Fibroblast of gingiva (primary cell): ENCODE results near the gene MMP27.
"Not testable (repeated sequence)": the region's sequence is repeated elsewhere in the genome, so short reads cannot be mapped to it uniquely, and the experiment has no call there.

Experiments used
- DNase-seq: peaks from one replicate; pipeline ENCODE4 v3.0.0-alpha.2; 2011; ENCODE audit warnings: low read depth

Gene MMP27, protein sequence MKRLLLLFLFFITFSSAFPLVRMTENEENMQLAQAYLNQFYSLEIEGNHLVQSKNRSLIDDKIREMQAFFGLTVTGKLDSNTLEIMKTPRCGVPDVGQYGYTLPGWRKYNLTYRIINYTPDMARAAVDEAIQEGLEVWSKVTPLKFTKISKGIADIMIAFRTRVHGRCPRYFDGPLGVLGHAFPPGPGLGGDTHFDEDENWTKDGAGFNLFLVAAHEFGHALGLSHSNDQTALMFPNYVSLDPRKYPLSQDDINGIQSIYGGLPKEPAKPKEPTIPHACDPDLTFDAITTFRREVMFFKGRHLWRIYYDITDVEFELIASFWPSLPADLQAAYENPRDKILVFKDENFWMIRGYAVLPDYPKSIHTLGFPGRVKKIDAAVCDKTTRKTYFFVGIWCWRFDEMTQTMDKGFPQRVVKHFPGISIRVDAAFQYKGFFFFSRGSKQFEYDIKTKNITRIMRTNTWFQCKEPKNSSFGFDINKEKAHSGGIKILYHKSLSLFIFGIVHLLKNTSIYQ

DNA sequence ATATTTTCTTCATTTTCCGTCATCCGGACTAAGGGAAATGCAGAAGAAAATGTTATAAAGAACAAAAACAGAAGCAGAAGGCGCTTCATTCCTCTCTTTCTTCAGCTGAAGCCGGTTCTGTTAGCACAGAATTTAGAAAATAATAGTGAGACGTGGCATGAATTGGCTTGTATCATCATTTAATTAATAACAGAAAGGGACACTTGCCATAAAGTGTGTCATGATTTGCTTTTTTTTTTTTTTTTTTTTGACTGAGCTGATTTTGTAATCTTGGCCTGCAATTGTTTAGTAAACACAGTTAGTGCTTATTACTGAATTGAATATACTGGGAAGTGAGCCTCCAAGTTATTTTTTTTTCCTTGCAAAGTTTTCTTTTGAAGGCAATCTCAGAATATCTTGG, at the start of gene MMP27:
TSS of gene MMP27 (minus strand) at position 144 of the 400 bp plus-strand sequence. CDS start at position 89, 55 bp downstream.
- DNase-seq, result peak; percentile 61

- DNase-seq, result no peak
These were observed 47.7 kb upstream of the MMP27 start for GRCh38 chr11:102753267-102753666.

- no peak for DNase-seq
These were observed 46.1 kb upstream of the MMP27 start for GRCh38 chr11:102751673-102752072.

DNA sequence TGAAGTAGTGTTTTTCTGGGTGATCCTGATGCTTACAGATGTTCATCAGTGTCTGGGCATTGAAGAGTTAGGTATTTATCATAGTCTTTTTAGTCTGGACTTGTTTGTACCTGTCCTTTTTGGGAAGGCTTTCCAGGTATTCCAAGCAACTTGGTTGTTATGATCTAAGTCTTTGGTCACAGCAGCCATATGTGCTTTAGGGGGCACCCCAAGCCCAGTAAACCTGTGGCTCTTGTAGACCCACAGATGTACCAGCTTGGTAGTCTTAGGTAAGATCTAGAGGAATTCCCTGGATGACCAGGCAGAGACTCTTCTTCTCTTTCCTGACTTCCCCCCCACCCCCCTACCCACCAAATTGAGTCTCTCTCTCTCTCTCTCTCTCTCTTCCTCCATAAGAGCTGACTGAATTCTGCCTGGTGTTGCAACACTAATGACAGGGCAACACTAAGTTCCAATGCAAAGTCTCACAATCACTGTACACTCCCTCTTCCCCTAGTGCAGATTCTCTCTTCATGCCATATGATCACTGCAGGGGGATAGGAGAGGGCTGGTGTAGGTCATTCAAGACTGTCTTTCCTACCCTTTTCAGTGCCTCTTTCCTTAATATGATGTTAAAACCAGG, 43.6 kb upstream of the MMP27 start:
- DNase-seq, result no peak

DNA sequence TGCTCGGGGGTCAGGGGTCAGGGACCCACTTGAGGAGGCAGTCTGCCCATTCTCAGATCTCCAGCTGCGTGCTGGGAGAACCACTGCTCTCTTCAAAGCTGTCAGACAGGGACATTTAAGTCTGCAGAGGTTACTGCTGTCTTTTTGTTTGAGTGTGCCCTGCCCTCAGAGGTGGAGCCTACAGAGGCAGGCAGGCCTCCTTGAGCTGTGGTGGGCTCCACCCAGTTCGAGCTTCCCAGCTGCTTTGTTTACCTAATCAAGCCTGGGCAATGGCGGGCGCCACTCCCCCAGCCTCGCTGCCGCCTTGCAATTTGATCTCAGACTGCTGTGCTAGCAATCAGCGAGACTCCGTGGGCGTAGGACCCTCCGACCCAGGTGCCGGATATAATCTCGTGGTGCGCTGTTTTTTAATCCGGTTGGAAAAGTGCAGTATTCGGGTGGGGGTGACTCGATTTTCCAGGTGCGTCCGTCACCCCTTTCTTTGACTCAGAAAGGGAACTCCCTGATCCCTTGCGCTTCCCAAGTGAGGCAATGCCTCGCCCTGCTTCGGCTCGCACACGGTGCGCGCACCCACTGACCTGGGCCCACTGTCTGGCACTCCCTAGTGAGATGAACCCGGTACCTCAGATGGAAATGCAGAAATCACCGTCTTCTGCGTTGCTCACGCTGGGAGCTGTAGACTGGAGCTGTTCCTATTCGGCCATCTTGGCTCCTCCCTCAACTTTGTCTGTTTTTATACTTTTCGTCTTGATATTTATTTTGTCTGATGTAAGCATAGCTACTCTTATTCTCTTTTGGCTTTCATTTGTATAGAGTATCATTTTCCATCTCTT, 41.4 kb upstream of the MMP27 start:
- DNase-seq, result not testable (repeated sequence)

DNA sequence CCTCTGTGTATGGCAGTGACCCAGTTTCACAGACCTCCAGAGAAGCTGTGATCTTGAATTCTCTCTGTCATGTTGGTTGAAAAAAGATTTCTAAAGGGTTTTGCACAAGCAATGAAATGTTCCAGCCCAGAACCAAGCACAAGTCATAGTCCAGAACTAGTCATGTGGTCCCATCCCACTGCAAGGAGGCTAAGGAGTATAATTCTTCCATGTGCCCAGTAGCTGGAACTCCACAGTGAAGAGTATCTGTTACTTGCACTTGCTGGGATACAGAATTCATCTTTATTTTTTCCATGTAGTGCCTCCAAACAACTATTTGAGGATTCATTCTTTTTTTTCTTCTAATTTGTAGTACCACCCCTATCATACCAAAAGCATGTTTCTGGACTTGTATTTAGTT, 29.1 kb upstream of the MMP27 start:
- no peak for DNase-seq

DNA sequence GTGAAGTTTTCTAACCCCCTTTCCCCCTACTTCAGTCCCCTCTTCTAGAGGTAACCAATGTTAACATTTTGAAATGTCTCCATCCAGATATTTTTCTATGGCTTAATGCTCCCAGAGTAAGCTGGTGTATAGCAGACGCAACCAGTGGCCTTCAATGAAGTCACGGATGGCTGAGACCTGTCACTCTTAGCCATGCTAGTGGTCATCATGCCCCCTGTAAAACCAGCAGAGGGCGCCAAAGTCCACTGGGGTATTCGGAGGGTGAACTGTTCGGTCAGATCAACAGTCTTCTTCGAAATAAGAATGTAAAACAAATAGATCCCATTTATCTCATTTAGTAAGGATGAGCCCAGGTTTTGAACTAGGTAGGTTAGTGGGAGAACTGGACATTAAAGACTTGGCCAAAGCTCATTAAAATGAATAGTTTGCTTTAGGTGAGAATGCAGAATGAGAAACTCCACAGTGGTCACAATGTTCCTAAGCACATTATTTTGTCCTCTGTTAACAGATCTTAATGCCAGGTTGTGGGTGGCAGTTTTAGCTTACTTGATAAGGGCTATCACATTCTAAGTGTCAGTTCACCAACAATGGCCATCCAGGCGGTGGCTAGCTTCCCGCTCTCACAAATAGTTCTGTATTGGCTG, 27.8 kb upstream of the MMP27 start:
- no peak for DNase-seq

DNA sequence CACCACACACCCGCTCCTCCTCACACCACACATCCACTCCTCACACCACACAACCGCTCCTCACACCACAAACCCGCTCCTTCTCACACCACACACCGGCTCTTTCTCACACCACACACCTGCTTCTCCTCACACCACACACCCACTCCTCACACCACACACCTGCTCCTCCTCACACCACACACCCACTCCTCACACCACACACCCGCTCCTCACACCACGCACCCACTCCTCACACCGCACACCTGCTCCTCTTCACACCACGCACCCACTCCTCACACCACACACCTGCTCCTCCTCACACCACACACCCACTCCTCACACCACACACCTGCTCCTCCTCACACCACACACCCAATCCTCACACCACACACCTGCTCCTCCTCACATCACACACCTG, 25.4 kb upstream of the MMP27 start:
- not testable (repeated sequence) for DNase-seq

DNA sequence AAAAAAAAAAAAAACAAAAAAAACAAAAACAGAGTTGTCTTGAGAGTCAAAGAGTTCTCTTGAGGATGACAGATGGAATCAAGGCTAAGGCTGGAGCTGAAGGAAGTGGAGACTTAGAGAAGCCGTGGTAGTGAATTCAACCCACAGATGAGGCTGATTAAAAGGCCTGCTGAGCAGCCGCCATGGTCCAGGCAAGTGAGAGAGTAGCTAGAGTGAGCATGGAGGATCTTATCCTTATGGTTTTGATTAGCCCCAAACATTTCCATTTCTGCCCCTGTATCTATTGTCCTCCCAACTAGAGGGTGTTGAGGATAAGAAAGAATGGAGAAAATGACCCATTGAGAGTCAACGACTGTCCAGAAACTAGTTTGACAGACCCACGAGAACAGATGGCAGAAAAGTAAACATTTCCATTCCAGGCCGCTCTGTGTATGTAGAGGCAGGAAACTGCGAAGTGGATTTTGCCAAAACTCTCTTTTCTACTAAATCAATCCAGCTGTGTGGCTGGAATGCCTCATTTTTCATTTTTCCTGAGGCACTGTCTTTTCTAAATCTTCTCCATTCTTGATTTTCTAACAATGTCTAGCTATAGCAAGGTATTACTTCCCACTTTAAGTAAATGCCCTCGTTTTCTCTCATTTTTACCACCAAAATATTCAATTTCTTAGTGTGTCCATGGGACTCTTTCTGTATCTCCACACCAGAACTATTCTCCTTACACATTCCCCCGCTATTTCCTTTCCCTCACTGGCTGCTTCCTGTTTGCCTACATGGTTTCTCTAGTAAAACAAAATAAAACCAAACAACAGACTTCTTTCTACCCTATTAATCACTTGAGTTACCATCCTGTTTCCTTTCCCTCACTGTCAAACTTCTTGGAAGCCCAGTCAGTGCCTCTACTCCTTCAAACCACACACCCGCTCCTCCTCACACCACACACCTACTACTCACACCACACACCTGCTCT, 24.6 kb upstream of the MMP27 start:
- DNase-seq, result peak; percentile 77

DNA sequence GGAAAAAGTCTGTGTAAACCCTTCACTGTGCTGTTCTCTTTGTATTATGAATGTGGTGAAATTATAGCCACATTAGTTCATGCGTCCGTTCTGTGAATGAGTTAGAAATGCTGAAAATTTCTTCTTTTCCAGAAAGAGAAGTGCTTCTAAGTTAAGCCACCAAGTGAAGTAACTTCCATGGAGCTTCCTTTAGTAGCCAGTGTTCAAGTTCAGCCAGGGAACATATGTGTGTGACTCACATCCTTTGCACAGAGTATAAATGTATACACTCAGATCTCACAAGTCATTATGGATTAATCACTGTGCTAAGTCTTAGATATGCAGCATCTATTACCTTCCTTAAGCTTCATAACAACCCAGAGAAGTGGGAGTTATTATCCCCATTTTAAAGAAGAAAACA, 22.3 kb upstream of the MMP27 start:
- DNase-seq, result peak; percentile 55

- DNase-seq, result no peak
These were observed 19.4 kb upstream of the MMP27 start, which contains the start of gene MMP8 for GRCh38 chr11:102724904-102725500. TSS of gene MMP8 (minus strand) at chr11:102724954. CDS start at chr11:102724855, 99 bp downstream.

DNA sequence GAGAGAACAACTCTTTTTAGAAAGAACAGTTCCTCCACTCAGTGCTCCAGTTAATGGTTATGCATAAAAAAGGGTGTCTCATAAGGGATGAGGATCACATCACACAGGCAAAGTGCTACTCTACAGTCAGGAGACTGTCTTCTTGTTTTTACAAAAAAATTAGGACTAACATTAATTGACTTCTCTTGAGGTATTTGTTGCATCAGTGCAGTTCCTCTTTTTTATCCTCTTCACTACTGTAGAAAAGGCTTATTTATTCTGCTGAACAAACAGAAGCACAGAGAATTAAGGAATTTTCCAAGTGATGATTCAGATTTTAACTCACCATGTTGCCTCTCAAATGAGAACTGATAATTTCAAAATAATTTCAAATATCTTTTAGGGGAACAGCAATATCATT, 17.3 kb upstream of the MMP27 start:
- no peak for DNase-seq

- no peak for DNase-seq
These were observed 14.2 kb upstream of the MMP27 start for GRCh38 chr11:102719620-102720277.

DNA sequence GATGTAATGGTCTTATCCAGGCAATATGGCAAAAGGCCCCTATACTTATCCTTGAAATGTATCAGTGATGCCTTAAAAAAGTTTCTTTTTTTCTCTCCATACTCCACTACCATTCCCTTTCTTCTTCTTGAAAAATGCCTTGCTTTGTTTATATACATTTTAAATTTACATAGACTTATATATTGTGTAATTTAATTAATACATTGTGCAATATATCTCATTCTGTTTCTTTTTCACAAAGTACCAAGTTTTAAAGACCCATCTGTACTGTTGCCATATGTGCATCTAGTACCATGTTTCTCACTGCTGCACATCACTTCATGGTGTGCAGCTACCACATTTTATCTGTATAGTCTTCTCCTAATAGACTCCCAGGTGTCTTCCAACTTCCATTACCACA, 11.7 kb upstream of the MMP27 start:
- DNase-seq, result no peak

DNA sequence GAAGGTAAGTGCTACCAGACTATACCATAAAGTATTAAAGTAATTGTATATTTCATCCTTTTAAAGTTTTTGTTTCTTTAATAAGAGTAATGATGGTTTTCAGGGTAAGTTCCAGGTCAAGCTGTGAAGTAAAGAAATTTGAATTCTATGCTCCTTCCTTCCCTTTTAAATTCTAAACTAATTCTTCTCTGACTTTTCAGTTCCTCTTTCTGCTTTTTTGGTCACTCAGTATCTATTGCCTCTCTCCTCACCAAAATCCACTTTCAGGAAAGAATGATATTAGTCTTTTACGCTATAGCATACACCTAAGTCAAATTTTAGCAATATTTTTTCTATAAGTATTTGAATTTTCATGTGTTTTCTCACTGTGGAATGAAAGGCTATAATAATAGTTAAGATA, 11.0 kb upstream of the MMP27 start:
- no peak for DNase-seq

GRCh38 chr11:102712137-102712536, 6.6 kb upstream of the MMP27 start:
- no peak for DNase-seq

GRCh38 chr11:102709201-102709945, 3.8 kb upstream of the MMP27 start:
- peak; percentile 22 for DNase-seq

DNA sequence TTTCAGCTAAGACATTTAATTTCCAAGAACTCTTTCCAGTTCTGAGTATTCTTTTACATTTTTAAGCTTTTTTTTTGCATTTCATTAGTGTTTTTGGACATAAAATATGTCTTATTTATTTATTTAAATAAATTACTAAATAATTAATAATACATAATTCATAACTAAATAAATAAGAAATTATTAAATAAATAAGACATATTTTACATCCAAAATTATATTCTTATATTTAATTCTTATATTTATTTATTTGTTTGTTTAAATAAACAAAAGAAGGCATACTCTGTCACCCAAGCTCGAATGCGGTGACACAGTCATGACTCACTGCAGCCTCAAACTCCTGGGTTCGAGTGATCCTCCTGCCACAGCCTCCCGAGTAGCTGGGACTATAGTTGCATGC, 3.1 kb upstream of the MMP27 start:
- no peak for DNase-seq

DNA sequence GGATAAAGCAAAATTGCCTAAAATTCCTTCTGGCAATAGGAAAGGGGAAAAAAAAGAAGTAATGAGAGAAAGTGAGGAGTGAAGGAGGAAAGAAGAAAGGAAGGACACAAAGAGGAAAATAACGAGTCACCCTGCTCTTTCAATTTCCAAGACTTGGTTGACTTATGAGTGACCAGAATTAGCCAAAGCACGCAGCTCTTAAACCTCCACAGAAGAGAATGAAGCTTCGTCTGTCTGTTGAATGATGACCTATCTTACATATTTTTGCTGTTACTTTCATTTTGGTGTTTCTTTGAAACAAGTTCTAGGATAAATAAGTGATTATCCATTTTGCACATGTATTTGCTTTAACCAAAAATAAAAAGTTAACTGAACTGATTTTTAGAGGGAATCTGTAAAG, 728 bp downstream of the MMP27 start:
- DNase-seq, result no peak
